Measurements from ENCODE around the gene MYOT.

- no peak for TF ChIP-seq CTCF (IDR thresholded peaks at IDR 0.05)
- TF ChIP-seq POLR2A (IDR thresholded peaks at IDR 0.05), result no peak
Observed at GRCh38 chr5:137847687-137848086, 20.0 kb upstream of the MYOT start.

Data from ovary (tissue), 3 donors.